Measurements from ENCODE around the gene CEP72. TPM values are rescaled to one million over a fixed set of nuclear protein-coding genes. Genes with fewer than 3 reads are reported as not detected.

Gene CEP72
- total and polyA plus RNA-seq, 2 donors (not counting 1 experiment from before 2014, with no cell fraction given), result 7.7 to 32.9 TPM

- Mint-ChIP-seq H3K27me3 (no peaks in the 10 kb centered on the region), H3K27ac (no peak overlapping the region), H3K9me3 (ENCODE audit: insufficient read depth) (no peaks in the 10 kb centered on the region), H3K4me1 (no peaks in the 10 kb centered on the region), H3K4me3 (no peak overlapping the region)
- no peaks in the 10 kb centered on the region for H3K79me2 ChIP-seq (ENCODE audit: control insufficient read depth, insufficient read depth, low read length)
- H3K27ac ChIP-seq (ENCODE audit: low read length in 2 of 2), result no peak overlapping the region
- H3K4me1 ChIP-seq (ENCODE audit: control insufficient read depth in 2 of 2, insufficient read depth in 2 of 2, low read length in 2 of 2), result no peaks in the 10 kb centered on the region
- H3K9ac ChIP-seq (ENCODE audit: low read length), result no peak overlapping the region
- POLR2A ChIA-PET, result no interaction called here
- H3K27me3 ChIP-seq (replicated peaks in 1 of 4; ENCODE audit: control extremely low read depth in 1 of 4, control insufficient read depth in 3 of 4, insufficient read depth in 4 of 4, low read length in 3 of 4), result no peaks in the 10 kb centered on the region
- CTCF ChIA-PET, result no interaction called here
- DNase-seq (no peak), ATAC-seq (ENCODE audit: low read depth) (no peak)
- H4K20me1 ChIP-seq (ENCODE audit: control insufficient read depth, insufficient read depth, low read length, poor library complexity, severe bottlenecking), result no peaks in the 10 kb centered on the region
- no peak overlapping the region for H2AFZ ChIP-seq (ENCODE audit: insufficient read depth, low read depth, low read length, poor library complexity, severe bottlenecking)
- intact Hi-C loops (cut with micrococcal nuclease), result no loop called here
- WGBS (ENCODE audit: insufficient coverage), result 98% methylated on average over 5 of the region's 16 CpGs
- TF ChIP-seq EZH2 (IDR thresholded peaks at IDR 0.05; ENCODE audit: borderline replicate concordance, insufficient read depth, low read depth, low read length, poor library complexity, severe bottlenecking) (no peak), CTCF (IDR thresholded peaks at IDR 0.05) (no peak)
- H3K4me2 ChIP-seq (replicated peaks; ENCODE audit: low read depth, low read length, poor library complexity, severe bottlenecking), result no peak overlapping the region
- H3K9me3 ChIP-seq (ENCODE audit: control extremely low read depth in 1 of 3, control insufficient read depth in 2 of 3, insufficient read depth in 1 of 3, low read length in 2 of 3), result peaks cover 0 to 17% (median 0%) of the 10 kb centered on the region in 3 donors
- no peak overlapping the region for H3K4me3 ChIP-seq (ENCODE audit: control extremely low read depth in 1 of 5, extremely low read depth in 1 of 5, insufficient read depth in 1 of 5, low read depth in 2 of 5, low read length in 4 of 5)
- peaks cover 0 to 32% of the 10 kb centered on the region in 2 experiments for H3K36me3 ChIP-seq (replicated peaks in 1 of 2; ENCODE audit: control extremely low read depth in 1 of 2, control insufficient read depth in 1 of 2, extremely low read depth in 1 of 2, insufficient read depth in 2 of 2, low read length in 1 of 2)
Measured at GRCh38 chr5:651296-652022, 39.3 kb downstream of the CEP72 start.

- H3K79me2 ChIP-seq (ENCODE audit: control insufficient read depth, insufficient read depth, low read length), result no peaks in the 10 kb centered on the region
- no peak overlapping the region for H3K4me3 ChIP-seq (ENCODE audit: control extremely low read depth in 1 of 5, extremely low read depth in 1 of 5, insufficient read depth in 1 of 5, low read depth in 2 of 5, low read length in 4 of 5)
- no peaks in the 10 kb centered on the region for H3K4me1 ChIP-seq (ENCODE audit: control insufficient read depth in 2 of 2, insufficient read depth in 2 of 2, low read length in 2 of 2)
- Mint-ChIP-seq H3K27ac (no peak overlapping the region), H3K4me1 (no peaks in the 10 kb centered on the region), H3K4me3 (no peak overlapping the region), H3K27me3 (no peaks in the 10 kb centered on the region), H3K9me3 (ENCODE audit: insufficient read depth) (no peaks in the 10 kb centered on the region)
- ATAC-seq (ENCODE audit: low read depth) (no peak), DNase-seq (no peak)
- ChIA-PET CTCF (no interaction called here), POLR2A (no interaction called here)
- intact Hi-C loops (cut with micrococcal nuclease), result no loop called here
- peaks cover 0 to 17% (median 0%) of the 10 kb centered on the region in 3 donors for H3K9me3 ChIP-seq (ENCODE audit: control extremely low read depth in 1 of 3, control insufficient read depth in 2 of 3, insufficient read depth in 1 of 3, low read length in 2 of 3)
- 94% methylated on average over 6 of the region's 8 CpGs for WGBS (ENCODE audit: insufficient coverage)
- peaks cover 0 to 28% of the 10 kb centered on the region in 2 experiments for H3K36me3 ChIP-seq (replicated peaks in 1 of 2; ENCODE audit: control extremely low read depth in 1 of 2, control insufficient read depth in 1 of 2, extremely low read depth in 1 of 2, insufficient read depth in 2 of 2, low read length in 1 of 2)
- TF ChIP-seq CTCF (IDR thresholded peaks at IDR 0.05), result no peak
- TF ChIP-seq EZH2 (IDR thresholded peaks at IDR 0.05; ENCODE audit: borderline replicate concordance, insufficient read depth, low read depth, low read length, poor library complexity, severe bottlenecking), result no peak
- H3K27me3 ChIP-seq (replicated peaks in 1 of 4; ENCODE audit: control extremely low read depth in 1 of 4, control insufficient read depth in 3 of 4, insufficient read depth in 4 of 4, low read length in 3 of 4), result no peaks in the 10 kb centered on the region
- H2AFZ ChIP-seq (ENCODE audit: insufficient read depth, low read depth, low read length, poor library complexity, severe bottlenecking), result no peak overlapping the region
- H3K4me2 ChIP-seq (replicated peaks; ENCODE audit: low read depth, low read length, poor library complexity, severe bottlenecking), result no peak overlapping the region
- no peak overlapping the region for H3K9ac ChIP-seq (ENCODE audit: low read length)
- no peak overlapping the region for H3K27ac ChIP-seq (ENCODE audit: low read length in 2 of 2)
- H4K20me1 ChIP-seq (ENCODE audit: control insufficient read depth, insufficient read depth, low read length, poor library complexity, severe bottlenecking), result no peaks in the 10 kb centered on the region
Measured at GRCh38 chr5:652023-652515, 39.9 kb downstream of the CEP72 start.

Data from B cell (primary cell).